NCI-H345 treated with DMSO at 0.1 percent for 48 hours (cell line): Measurements from ENCODE around the gene SENP2.
"Not testable (repeated sequence)": the region's sequence is repeated elsewhere in the genome, so short reads cannot be mapped to it uniquely, and the experiment has no call there.

Experiments used
- DNase-seq: peaks from one replicate; lab custom pipeline; 2025; ENCODE audit not compliant: unreplicated experiment; lab: John Stamatoyannopoulos, UW

SENP2 gene

DNA sequence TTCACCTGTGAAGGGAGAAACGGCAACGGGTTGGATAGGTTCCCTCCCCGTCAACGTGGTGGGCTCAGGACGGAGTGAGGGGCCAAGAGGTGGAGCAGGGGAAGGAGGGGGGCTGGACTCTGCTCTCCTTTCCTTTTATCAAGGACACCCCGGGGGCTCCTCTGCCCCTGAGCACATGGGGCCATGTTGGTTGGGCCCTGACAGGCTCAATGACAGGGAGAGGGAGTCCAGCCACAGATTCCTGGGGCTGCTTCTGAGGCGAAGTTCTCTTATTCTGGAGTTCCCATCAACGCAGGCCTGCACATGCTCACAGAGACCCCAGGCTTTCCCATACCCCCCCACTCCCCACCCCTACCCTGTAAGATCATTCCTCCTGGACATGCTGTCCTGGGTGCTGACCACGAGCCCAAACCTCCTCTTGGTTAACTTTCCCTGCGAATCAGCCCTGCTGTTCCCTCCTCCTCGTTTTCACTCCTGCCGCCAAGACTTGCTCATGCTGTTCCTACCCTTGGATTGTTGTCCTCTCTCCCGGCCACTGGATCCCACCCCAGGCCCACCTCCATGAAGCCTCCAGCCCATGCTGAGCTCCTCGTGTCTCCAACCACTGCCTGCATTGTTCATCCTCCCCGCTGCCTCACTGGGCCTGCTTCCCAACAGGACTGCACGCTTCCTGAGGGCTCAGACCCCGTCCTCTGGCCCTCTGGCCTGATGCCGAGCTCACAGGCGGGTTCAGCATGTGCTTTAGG, 61.2 kb downstream of the SENP2 start:
- DNase-seq: no peak

DNA sequence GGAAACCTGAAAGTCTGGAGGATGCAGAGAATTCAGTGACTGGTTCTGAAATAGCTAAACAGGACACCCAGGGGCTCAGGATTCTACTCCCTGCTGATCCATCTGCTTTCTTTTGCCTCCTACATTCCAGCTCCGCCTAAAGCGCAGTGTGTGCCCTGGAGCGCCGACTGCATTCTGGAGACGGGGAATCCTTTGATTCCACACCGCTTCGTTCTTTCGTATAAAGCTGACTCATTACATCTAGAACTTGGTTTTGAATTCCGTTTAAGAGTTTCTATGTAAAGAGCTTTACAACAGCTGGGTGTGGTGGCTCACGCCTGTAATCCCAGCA, 61.8 kb downstream of the SENP2 start:
- no peak for DNase-seq

DNA sequence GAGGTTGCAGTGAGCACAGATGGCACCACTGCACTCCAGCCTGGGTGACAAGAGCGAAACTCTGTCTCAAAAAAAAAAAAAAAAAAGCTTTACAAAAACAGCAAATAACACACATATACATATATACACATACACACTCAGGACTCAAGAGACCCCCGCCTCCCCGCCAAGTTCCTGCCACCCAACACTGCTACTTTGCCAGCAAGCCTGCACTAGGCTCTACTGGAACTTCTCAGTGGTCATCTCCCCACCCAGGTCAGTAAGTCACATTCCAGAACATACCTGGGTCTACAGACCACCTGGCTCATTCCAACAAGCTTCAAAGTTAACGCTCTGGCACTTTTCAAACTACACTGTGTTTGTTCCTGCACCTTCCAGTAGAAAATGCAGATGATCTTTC, 62.3 kb downstream of the SENP2 start:
- DNase-seq: no peak

DNA sequence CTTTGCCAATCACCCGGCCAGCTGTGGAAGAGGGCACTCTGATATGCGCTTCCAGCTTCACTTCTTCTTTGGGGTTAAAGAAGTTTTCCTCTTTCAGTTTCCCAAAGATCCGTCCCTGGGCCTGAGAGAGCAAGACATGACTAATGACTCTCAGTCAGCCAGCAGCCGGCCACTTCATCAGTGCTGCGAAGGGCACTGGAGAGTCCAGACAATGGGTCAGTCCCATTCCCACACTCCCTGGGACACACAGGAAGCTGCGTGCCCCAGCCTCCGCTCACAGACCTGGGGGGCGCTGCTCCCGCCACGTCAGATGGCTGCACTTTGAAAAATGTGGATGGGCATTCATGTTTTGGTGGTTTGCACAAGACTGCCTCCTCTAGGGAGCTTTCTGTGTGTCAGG, 63.3 kb downstream of the SENP2 start:
- no peak for DNase-seq

DNA sequence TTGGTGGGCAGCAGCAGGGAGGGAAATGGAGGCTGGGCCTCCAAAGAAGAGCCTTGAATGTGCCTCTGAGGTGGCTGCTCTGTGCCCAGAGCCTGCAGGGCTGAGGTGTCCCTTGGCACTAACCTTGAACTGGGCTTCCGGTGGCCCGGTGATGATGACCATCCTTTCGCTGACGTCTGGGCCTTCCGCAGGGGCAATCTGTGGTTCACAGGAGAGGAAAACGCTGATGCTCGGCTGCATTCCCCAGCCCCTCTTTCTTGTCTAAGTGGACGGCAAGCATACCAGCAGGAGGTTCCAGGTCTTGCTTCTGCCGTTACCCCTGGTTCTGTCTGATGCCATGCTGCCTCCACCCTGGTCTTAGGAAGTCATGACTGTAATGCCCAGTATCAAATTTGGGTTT, 65.9 kb downstream of the SENP2 start:
- DNase-seq: no peak

DNA sequence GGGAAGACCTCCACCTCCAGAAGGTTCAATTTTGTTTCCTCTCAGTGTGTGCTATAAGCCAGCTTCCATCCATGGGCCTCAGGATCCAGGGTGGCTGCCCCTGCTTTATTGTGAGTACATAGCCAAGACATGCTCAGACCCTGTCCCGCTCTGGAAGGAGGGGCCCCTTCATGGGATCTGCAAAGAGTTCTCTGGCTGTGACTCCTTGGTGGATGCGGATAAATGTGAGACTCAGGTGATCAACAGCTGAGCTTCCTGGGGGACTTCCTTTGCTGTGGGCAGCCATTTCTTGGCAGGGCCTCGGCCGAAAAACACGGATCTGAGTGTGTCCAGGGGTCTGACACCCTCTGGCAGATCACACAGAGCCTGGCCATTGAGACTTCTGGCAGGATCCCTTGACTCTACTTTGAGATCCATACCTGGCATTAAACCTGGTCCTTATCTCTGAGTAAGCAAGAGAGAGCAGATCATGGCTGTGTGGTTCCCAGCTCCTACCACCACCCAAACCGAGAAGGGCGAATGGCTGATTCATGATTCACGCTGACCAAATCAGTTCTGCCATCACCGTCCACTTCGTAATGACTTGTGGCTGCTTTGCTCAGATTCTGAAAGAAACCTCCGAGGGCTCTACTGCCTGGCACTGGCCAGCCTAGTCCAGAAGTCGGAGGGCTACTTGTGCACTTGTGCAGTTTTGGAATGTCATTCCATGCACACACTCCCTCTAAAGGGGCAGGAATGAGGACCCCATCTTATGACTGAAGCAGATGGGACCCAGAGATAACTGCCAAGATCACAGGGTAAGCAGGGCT, 68.1 kb downstream of the SENP2 start:
- no peak for DNase-seq

DNA sequence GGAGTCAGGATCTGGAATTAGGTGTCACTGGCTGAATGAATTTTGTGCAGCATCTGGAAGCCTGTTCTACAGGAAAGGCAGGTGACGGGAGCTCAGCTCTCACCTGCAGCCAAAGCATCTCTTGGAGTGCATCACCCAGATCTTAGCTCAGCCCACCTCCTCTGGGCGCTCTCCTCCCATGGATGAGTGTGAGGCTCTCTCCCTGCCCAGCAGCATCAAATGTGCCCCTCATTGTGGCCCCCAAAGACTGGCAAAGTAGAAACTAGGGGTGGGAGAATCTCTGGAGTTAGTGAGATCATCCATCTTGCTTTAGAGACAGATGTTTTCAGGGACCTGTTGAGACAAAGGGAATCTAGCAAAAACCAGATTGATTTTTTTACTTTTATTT, 68.7 kb downstream of the SENP2 start:
- DNase-seq: no peak

DNA sequence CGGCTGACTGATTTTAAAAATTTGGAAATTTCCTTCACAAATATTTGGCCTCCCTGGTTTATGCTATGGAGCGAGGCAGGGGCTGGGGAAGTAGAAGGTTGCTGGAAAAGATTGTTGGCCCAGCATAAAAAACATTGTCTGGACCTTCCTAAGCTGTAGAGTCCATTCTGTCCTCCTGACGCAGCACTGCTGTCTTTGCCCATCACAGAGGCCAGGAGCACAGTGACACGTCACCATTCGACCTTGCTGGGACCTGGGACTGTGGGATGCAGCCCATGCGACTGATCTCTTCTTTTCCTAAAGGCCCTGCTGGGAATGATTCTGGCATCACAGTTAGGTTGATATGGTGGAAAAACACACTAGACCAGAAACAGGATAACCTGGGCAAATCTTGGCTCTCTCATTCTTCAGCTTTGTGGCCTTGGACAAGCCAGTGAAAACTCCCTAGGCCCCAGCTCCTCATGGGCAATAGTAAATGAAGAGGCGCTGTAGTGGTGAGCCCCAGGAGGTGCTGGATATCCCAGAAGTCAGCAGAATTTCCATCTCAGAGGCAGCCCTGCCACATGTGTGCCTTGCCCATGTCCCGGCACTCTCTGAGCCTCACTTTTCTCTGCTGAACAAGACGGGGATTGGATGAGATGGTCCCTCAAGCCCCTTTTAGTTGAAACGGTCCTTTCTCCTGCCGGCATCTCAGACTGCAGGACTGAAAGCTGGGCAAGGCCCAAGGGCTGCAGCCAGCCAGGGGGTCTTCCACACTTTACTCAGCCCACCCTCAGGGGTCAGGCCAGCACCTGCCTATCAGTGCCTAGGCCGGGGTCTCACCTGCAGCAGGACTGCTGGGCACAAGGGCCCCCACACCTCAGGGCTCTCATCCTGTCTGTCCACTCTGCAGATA, 69.6 kb downstream of the SENP2 start:
- no peak for DNase-seq

DNA sequence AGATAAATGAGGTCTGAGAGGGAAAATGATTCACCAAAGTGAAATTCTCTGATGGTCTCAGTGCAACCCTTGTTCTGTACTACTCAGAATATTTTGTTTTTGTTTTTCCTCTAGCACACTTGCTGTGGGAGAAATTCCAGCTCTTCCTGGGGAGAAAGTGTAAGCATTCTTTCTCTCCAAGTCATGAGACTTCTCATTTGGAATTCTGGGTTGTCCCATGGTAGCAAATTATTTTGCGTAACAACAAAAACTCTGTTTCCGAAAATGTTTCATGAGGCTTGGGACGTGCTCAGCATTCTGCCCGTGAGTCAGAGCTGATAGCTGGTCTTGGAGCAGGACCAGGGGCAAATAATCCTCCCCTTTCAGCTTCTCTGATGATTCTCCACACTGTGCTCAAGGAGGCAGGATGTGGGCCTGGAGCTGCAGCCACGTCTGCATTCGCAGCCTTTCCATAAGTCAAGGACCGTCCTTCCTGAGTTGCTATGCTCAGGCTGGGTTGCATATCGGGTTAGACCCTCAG, 70.3 kb downstream of the SENP2 start:
- DNase-seq: no peak

DNA sequence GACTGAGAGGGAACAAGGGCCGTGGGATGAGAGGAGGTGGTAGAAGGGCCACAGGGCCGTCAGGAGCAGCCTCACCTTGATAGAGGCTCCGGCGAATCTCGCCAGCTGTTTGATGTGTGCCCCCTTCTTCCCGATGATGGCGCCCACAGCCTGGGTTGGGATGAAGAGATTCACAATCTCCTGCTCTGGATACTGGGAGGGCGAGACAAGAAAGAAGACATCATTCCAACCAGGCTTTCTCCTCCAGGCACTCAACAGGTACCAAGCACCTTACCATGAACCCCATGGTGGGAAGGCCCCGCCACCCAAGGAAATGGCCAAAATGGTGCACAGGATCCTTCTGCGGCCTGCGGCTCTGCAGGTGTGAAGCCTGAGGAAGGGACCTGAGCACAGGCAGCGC, 71.1 kb downstream of the SENP2 start:
- no peak for DNase-seq

DNA sequence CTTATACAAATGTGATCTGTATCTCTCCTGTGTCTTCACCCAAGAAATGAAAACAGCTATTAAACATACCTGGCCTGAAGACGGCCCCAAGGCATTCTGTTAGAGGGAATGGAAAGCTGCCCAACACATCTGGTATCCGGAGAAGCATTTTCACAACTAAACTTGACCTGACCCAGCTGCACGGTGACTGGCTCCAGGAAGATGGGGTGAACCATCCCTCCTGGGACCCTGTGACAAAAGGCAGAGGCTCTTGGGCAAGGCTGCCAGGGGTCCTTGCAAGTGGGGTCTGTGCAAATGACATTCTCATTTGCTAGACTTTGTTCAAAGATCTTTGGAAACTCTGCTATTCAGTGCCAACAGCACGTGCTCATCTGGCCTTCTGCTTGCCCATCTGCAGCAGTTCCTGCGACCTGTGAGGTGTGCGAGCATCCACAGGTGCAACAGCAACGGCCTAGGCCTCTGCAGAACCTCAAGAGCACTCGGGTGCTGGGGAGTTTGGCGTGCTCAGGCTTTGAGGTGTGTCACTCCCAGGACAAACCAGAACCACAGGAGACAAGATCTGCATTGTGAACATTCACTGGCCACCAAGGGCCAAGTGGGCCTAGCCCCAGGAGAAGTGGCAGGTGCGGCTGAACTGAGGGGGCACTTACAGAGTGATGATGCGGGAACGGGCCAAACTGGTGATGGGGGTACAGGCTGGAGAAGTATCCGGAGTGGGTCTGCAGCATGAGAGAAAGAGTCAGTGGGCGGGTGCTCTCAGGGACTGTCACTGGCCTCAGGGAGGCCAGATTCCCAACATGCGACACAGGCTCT, 71.8 kb downstream of the SENP2 start:
- DNase-seq: no peak

DNA sequence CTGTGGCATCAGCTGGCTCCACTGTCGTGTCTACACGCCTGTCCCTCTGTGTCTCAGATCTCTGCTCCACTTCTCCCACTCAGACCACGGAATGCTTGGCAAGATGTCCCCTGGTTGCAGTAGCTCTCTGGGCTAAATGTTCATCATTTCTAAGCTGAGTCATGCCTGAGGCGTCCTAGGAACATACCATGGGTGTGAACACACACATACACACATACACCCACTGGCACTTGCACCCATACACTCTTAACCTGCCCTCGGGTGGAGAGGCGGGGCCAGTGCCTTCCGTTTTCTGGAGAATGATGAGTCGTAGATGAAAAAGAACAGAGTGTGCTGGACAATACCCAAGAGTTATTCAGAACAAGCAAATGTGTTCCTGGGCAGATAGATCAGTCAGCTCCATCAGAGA, 72.4 kb downstream of the SENP2 start:
- DNase-seq: no peak

DNA sequence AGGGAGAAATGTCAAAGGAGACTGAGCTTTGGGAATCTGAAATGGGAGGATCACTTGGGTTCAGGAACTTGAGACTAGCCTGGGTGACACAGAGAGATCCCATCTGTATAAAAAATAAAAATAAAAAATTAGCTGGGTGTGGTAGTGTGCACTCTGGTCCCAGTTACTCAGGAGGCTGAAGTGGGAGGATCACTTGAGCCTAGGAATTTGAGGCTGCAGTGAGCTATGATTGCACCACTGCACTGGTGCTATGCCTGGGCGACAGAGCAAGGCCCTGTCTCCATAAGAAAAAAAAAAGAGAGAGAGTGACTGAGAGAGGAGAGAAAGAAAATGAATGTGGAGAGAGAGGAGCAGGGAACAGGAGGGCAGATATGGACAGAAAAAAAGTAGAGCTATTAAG, 72.8 kb downstream of the SENP2 start:
- no peak for DNase-seq

DNA sequence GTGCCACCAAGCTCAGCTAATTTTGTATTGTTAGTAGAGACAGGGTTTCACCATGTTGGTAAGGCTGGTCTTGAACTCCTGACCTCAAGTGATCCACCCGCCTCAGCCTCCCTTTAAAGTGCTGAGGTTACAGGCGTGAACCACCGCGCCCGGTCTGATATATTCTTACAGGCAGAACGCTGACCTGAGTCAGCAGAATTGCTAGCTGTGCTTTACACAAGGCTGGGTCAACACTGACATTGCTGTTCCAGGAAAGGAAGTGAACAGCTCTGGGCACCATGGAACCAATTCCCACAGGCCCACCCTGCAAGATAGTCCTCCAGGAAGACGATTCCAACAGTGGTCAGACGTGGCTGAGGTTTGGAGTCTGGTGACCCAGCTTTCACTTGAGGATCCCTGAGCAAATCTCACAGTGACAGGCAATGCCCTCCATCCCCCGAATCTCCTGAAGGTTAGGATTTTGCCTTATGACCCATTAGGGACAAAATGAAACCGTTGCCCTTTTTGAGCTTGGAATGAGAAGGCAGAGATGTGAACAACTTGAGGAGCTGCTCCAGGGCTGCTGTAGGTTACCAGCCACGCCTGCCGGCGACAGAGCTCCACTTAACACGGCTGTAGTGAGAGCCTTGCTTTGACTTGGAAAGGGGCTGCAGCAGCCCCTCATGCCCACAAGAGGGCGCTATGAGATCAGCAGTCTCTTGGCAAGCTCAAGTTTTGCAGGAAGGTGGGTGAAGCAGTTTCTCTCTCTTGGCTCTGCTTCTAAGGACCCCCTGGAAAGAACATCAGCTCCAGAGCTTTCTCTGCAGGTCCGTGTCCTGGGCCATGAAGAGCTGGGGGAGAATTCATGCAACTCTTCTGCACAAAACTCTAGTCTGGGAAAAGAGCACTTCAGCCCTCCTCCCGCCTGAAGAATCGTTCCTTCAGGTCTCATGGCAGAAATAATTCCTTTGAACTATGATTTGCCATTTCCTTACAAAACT, 74.1 kb downstream of the SENP2 start:
- DNase-seq: peak; percentile 71

DNA sequence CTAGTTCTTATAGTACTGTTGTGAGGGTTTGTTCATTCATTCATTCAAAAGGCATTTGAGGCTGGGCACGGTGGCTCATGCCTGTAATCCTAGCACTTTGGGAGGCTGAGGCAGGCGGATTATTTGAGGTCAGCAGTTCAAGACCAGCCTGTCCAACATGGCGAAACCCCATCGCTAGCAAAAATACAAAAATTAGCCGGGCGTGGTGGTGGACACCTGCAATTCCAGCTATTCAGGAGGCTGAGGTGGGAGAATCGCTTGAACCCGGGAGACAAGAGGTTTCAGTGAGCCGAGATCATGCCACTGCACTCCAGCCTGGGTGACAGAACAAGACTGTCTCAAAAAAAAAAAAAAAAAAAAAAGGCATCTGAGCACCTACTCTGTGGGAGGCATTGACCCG, 75.2 kb downstream of the SENP2 start:
- not testable (repeated sequence) for DNase-seq

DNA sequence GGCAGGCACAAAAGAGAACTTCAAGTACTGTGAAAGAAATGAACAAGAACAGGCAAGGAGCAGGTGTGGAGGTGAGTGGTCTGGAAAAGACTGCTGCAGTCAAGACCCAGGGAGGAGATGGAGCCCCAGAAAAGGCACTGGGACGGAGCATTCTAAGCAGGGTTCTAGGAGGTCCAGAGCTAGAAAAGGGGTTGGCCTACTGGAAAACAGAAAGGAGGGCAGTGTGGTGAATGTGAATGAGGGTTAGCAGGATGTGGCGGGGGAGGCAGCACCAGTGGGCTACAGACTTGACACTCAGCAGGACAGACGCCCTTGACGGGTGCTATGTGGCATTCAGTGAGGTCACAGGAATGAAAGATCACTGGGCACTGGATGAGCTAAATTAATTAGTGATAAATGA, 75.7 kb downstream of the SENP2 start:
- DNase-seq: no peak

DNA sequence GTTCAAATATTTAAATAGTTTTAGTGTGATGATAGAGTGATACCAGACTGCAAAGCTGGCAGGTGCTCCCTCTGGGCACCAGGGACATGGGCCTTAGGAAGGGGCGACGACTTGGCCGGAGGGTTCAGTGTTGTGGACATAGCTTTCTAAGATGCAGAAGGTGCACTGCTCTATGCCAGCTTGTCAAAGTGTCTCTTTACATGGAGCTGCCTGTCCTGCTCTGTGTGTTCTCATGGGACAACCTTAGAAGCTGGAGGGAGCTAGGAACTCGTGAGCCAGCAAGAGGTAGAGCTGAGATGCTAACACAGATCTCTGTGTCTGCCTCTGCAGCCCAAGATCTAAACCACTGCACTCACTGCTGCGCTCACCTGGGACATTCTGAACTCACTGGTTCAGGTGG, 77.8 kb downstream of the SENP2 start:
- DNase-seq: no peak

DNA sequence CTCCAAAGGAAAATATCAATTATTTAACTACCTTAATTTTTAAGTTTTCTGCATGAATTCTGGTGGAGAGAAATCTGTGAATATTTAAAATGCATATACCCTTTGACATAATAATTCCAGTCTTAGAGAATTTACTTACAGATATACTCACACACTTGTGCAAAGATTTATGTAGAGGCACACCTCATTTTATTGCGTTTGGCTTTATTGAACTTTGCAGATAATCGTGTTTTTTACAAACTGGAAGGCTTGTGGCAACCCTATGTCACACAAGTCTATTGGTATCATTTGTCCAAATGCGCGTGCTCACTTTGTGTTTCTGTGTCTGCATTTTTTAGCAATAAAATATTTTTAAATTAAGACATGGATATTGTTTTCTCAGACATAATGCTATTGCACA, 81.5 kb downstream of the SENP2 start:
- DNase-seq: no peak

DNA sequence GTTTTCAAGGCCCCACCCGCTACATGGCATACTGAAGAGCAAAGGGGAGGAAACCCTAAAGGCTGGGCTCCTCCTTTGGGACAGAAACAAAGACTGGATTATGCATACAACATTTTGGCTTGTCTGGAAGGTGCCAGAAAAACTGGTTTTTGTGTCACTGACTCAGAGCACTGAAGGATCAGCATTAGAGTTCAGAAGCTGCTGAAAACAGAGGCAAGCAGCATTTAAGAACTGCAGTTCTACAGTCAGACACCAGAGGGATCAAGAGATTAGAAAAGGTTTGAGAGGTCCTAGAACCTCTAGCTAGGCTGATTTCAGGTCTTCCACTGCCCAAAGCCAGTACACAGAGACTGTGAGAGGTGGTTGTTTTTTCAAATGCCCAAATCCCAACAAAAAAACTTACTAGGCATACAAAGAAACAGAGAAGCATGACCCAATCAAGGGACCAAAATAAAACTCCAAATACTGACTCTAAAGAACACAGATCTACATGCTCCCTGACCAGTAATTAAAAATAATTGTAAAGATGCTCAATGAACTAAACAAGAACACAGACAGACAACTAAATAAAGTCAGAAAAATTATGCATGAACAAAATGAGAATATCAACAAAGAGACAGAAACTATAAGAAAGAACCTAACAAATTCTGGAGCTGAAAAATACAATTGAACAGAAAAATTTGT, 91.2 kb downstream of the SENP2 start:
- DNase-seq: peak; percentile 22
